Activated CD4-positive, CD25-positive, alpha-beta regulatory T cell treated with anti-CD3 and anti-CD28 coated beads, Interleukin-2, amount 50 U/mL, for 24 hours (primary cell): ENCODE data around the gene CMTM7.
"Not testable (repeated sequence)": the region's sequence is repeated elsewhere in the genome, so short reads cannot be mapped to it uniquely, and the experiment has no call there.

Experiments
- ATAC-seq, 2 donors: fragments of 150-1000 bp; cut with Tn5 transposase; one replicate each; pipeline ENCODE4 v1.10.0; 2021; ENCODE audit warnings: mild to moderate bottlenecking in 1 of 2, moderate library complexity in 1 of 2

Gene CMTM7

GRCh38 chr3:32460817-32461496 lies 69.3 kb downstream of the CMTM7 start:
- not testable (repeated sequence) for ATAC-seq

DNA sequence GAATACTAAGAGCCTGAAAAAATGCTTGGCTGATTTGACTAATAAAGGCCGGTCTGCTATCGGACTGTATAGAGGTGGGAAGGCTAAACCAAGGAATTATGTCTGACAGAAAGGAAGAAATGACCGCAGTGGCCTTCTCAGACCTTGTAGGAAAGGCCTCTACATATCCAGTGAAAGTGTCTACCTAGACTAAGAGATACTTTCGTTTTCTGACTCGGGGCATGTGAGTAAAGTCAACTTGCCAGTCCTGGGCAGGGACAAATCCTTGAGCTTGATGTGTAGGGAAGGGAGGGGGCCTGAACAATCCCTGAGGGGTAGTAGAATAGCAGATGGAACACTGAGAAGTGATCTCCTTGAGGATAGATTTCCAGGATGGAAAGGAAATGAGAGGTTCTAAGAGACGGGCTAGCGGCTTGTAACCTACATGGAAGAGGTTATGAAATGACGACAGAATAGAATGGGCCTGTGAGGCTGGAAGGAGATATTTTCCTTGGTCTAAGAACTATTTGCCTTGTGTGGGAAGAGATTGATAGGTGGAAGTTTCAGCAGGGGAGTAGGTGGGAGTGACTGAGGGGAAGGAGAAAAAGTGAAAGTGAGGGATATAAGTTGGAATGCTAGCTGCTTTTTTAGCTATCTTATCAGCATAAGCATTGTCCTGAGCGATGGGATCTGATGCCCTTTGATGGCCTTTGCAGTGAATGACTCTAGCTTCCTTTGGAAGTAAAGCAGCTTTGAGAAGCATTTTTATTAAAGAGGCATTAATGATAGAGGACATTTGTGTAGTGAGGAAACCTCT lies 70.7 kb downstream of the CMTM7 start:
- not testable (repeated sequence) for ATAC-seq

- not testable (repeated sequence) for ATAC-seq
Measured at GRCh38 chr3:32463415-32463814, 71.8 kb downstream of the CMTM7 start.

- not testable (repeated sequence) for ATAC-seq
Measured at GRCh38 chr3:32464726-32465125, 73.1 kb downstream of the CMTM7 start.

DNA sequence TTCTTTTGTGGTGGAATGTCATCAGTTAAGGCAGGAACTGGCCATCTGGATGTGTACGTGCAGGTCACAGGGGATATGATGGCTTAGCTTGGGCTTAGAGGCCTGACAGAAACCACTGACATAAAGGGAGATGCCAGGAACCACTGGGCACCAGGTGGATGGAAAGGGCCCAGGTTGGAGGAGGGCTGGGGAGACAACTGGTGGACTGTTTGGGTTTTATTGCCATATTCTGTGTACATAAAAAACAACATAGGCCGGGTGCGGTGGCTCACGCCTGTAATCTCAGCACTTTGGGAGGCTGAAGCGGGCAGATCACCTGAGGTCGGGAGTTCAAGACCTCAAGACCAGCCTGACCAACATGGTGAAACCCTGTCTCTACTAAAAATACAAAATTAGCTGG lies 75.2 kb downstream of the CMTM7 start:
- ATAC-seq: not testable (repeated sequence)

DNA sequence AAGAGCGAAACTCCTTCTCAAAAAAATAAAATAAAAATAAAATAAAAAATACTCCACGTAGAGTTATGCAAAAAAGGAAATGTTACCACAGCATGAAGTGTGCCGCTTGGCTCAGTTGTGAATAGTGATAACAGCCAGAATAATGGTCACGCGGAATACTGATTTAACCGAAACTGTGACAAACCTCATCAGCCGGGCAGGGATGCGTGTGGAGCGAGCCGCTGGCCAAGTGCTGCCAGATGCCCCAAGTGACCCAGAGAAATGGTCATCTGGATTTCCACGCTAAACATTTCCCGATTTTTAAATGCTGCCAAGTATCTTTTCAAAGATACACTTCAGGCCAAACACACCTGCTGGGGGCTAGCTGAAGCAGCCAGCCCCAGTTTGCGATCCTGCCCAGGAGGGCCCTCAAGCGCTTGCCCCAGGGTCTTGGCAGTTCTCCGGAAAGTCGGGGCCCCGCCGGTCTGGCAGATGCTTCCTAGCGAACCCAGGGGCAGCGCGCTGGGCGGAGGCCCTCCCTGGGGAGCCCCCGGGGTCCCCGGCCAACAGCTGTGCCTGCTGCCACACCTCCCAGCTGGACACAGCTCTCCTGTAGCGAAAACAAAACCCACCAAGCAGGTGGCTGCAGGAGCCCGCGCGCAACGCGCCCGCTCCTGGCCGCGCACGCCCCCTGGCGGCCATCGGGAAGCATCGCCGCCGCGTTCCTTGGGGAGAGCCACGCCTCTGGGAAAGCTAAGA lies 75.8 kb downstream of the CMTM7 start:
- peak; percentile 80 to 85 for ATAC-seq

GRCh38 chr3:32469151-32469874 lies 77.7 kb downstream of the CMTM7 start:
- ATAC-seq: peak in 1 of 2 donors; percentile 31

DNA sequence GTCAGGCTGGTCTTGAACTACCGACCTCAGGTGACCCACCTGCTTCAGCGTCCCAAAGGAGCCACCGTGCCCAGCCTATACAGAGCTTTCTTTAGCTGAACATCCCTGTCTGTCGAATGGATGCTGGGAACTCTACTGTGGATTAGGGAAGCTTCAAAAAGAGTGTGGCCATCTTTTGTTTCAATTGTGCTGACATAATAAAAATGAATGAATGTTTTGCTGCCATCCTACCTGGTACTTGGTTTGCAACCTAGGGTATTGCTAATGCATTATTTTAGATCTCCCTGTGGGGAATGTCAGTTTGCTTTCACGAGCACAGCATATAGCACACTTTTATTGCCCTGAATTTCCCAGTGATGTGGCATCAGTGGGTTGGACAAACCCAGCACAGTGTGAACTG lies 78.7 kb downstream of the CMTM7 start:
- ATAC-seq: no peak

DNA sequence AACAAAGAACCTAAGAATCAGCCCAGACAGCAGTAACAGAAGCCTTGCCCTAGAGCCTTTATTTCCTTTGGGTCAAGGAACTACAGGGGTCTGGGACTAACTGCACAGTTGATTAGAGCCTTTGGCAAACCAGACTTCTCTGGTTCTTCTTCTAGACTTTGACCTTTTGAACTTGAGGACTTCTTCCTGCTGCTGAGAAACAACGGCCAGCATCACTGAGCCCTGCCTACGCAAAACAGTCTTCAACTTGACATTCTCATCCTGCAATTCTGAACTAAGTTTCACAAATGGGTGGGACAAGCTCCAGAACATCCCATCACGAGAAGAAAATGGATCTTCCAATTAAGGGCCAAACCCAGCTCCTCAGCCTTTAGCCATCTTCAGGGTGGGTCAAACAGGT lies 79.6 kb downstream of the CMTM7 start:
- no peak for ATAC-seq

DNA sequence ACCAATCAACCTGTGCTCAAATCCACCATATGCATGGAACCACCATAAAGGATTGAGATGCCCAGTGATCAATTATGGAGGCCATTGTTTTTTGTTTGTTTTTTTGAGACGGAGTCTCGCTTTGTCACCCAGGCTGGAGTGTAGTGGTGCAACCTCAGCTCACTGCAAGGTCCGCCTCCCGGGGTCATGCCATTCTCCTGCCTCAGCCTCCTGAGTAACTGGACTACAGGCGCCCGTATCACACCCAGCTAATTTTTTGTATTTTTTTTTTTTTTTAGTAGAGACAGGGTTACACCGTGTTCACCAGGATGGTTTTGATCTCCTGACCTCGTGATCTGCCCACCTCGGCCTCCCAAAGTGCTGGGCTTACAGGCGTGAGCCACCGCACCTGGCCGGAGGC lies 80.5 kb downstream of the CMTM7 start:
- not testable (repeated sequence) for ATAC-seq

- no peak for ATAC-seq
Measured at GRCh38 chr3:32474201-32474600, 82.5 kb downstream of the CMTM7 start.

GRCh38 chr3:32480604-32481003 lies 89.0 kb downstream of the CMTM7 start:
- ATAC-seq: no peak

DNA sequence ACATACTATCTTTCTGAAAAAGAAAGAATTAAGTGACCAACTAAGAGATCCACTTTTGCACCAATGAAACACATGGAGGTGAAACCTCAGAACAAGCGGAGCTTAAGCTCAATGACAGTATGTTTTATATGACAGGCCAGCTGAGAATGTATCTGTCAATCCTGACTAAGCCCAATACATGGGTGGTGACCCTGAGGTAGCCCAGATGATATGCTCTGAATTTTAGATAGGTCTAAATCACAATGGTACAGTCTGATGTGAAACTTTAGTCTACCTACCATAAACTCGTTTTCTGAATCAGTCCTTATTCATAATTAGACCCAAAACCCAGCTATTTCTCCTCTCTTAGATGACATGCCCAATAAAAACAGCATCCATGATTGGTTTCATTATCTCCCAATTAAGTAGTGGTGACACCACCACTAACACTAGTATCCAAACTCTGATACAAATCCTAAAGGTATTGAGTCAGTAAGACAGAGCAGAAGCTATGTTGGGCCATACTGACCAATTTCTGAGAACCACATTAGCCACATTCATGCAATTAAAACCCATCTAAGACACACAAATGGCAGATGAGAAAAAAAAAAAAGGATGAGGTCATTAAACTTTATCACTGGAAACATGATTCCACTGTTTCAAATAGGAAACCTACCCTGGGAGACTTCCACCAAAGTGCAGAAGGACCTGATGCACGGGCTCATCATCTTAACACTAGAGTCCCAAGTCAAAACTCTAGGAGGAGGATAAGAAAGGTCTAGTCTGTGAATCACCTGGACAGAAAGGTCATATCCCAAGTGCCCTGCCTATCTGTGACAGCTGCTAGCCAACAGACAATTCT lies 90.4 kb downstream of the CMTM7 start:
- peak; percentile 61 to 74 for ATAC-seq

- no peak for ATAC-seq
Measured at GRCh38 chr3:32482693-32483092, 91.0 kb downstream of the CMTM7 start.

DNA sequence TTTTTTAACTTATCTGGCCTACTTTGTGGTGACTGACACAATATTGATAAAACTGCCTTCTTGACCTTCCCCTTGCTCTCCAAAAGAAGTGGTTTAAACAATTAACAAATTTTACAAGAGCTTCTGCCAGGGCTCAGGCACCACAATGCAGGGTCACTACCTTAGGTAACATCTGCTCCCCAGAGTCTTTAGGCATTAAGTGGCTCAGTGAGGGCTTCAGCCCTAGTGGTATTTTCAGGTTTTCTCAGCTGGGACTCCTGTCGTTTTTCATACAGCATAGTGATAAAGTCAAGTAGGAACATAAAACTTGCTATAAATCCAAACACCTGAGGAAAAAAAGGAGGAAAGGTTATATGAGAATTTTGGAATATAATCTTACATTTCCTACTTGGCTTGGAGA lies 92.1 kb downstream of the CMTM7 start:
- ATAC-seq: no peak

GRCh38 chr3:32484436-32484835 lies 92.8 kb downstream of the CMTM7 start:
- no peak for ATAC-seq

GRCh38 chr3:32487781-32488473 lies 96.3 kb downstream of the CMTM7 start:
- ATAC-seq: no peak

DNA sequence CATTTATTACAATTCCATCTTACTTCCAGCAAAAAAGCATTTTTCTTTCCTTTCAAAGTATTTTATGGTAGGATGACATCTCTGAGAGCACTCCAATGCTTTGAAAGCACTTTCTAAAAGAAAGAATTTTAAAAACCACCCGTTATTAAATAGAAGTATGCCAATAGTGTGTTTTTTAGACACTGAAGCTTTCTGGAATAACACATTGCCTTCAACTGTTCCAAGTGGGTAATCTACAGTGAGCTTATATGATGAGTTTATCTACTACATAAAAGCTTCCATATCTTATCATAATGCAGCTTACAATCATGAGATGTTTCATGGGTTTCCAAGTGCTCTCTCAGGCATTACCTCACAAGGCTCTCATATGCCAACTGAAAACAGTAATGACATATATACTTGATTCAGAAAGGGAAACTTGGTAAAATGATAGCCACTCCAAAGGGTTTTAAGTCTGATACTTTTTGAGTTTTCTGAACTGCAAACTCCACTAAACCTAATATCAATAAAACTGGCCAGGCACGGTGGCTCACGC lies 96.9 kb downstream of the CMTM7 start:
- no peak for ATAC-seq

DNA sequence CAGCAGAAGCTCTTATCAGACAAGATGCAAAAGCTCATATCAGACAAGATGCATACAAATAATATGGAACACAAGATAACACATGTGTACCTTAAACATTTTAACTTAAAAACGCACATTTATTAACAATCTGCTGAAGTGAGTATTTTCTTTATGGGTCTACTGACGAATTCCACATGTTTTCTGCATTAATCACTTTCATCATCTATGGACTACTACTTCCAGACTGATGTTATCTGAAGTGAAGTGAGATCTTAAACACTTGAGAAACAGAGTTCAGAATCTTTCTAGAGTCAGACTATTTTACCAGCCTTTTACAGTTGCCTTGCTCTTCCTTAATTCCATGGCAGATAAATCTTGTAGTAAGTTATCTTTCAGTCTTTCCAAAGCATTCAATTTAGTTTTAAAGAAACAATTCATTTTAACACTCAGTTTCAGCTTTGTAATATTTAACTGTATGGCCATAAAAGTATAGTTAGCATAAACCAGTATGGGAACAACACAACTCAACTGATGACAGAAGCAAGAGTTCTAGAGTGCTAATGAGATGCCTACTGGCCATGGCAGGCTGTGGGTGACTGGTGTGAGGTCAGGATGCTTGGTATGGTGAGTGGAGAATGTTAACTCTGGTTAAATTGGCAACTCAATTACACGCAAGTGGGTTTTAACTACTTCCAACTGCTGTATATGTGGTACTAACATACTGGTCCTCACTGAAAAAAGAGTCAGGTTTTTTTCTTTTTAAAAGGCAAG lies 101.2 kb downstream of the CMTM7 start:
- no peak for ATAC-seq
